ENCODE measurements around the gene SMPDL3B. TPM values are rescaled to one million over a fixed set of nuclear protein-coding genes. Genes with fewer than 3 reads are reported as not detected.

SMPDL3B gene
- total RNA-seq = 1 to 10 TPM in 1 of 6 experiments, under 1 TPM in 3, not detected in 2; 0.14 to 1.1 (median 0.49) TPM
- long read RNA-seq = 0 reads

DNA sequence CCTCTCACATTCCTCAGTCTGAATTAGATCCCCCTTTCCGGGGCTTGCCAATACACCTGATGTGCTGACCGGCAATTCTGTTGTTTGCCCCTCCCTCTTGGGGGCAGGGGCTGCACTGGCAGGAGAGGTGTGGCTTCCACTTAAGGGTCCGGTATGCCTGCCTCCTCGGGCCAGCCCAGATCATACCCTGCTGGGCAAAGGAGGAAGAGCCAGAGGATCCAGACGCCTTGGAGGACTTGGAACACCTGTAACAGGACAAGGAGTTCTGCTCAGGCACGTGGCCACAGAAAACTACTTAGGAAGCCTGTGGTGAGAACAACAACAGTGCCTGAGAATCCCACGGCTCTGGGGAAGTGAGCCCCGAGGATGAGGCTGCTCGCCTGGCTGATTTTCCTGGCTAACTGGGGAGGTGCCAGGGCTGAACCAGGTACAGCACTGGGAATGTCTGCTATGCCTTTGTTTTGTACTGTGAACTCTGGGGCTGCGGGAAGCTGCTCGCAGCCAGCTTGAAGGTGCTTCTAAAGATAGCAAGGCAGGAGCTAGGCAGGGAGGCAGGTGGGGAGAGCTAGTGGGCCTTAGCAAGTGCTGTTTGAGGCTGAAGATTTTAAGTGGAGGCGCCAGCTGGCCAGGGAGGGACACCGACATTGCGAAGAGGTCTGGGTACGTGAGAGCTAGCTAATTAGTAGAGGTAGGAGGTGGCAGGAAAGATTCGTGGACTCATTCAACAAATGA lies at the start of gene SMPDL3B:
Gene SMPDL3B (plus strand): TSS at position 183 of the 732 bp plus-strand sequence. CDS start 184 bp downstream, at position 367.
- H3K4me1 ChIP-seq = peaks cover 0 to 9% (median 0%) of the 10 kb centered on the region in 4 donors
- no peak within 1 kb of the TSS for H3K27ac ChIP-seq
- no peak for DNase-seq
- H3K9me3 ChIP-seq = no peaks in the 10 kb centered on the region
- no peaks in the 10 kb centered on the region for H3K27me3 ChIP-seq
- H3K4me3 ChIP-seq = peak within 1 kb of the TSS in 2 of 3 donors; percentile 9 to 16
- intact Hi-C loops (cut with DNase I) = no loop called here
- WGBS (ENCODE audit: insufficient coverage, low coverage, low lambda C conversion rate, missing lambda C conversion rate) = 8% methylated on average over 14 of the region's 16 CpGs
- no peak for TF ChIP-seq POLR2A (IDR thresholded peaks at IDR 0.05)
- TF ChIP-seq CTCF (IDR thresholded peaks at IDR 0.05) = no peak
- no peaks in the 10 kb centered on the region for H3K36me3 ChIP-seq
- ATAC-seq = peak; percentile 66 to 76 (median 69)

DNA sequence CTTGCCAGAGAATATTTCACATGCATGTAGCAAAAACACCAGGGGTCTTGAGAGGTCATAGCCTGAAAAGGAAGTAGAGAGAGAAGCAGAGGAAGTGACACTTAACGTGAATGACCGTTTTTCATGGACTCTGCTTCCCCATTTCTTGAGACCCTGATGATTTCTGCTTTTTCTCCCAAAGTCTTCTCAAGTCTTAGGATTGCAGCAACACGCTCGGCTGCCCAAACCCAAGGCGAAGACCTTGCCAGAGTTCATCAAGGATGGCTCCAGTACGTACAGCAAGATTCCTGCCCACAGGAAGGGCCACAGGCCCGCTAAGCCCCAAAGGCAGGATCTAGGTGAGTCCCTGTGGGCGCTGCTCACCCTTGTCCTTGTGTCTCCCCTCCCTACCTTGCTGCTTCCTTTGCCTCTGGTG lies 49.7 kb upstream of the SMPDL3B start:
- Histone ChIP-seq H3K27me3 (no peaks in the 10 kb centered on the region), H3K27ac (peak overlapping the region; percentile 50 to 78 (median 73)), H3K9me3 (no peaks in the 10 kb centered on the region), H3K36me3 (peaks cover 0 to 19% (median 3%) of the 10 kb centered on the region in 4 donors), H3K4me3 (no peak overlapping the region), H3K4me1 (no peaks in the 10 kb centered on the region)
- intact Hi-C loops (cut with DNase I) = no loop called here
- peak; percentile 26 to 39 (median 31) for ATAC-seq
- WGBS (ENCODE audit: insufficient coverage, low coverage, low lambda C conversion rate, missing lambda C conversion rate) = 76% methylated on average over 8 of the region's 8 CpGs
- TF ChIP-seq CTCF (IDR thresholded peaks at IDR 0.05) = no peak
- TF ChIP-seq POLR2A (IDR thresholded peaks at IDR 0.05) = no peak
- DNase-seq = peak in 1 of 3 donors; percentile 60

DNA sequence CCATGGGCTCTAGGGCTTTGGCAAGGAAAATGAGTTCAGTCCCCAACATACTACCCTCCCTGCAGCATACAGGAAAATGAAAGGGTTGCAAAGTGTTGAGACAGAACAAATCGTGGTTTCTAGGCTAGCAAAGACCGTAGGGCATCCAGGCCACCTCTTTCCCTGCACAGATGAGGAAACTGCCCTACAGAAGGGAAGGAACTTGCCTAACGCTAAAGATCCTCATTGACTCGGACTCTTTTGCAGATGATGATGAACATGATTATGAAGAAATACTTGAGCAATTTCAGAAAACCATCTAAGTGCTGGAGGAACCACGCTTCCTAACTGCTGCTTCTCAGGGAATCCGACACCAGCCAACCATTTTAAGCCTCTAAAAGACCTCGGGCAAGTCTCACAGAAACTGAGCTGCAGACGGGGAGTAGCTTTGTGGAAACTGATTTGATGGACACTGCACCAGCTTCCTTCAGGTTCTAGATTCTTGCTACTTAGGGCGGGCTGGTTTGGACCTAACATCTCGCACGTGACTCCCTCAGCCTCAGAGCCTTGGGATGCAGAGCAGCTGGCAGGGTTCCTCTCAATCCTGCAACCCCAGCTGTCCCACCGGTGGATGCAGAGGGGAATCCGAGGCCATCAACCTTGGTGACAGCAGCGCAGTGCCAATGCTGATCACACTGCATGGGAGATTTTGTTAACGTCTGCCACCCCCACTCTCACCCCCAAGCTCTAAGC lies 49.0 kb upstream of the SMPDL3B start:
- DNase-seq = no peak
- no peak for TF ChIP-seq CTCF (IDR thresholded peaks at IDR 0.05)
- TF ChIP-seq POLR2A (IDR thresholded peaks at IDR 0.05) = peak; percentile 36
- no peaks in the 10 kb centered on the region for H3K4me1 ChIP-seq
- peak; percentile 41 to 51 (median 43) for ATAC-seq
- no peaks in the 10 kb centered on the region for H3K27me3 ChIP-seq
- H3K27ac ChIP-seq = peak overlapping the region; percentile 50 to 78 (median 73)
- intact Hi-C loops (cut with DNase I) = no loop called here
- H3K9me3 ChIP-seq = no peaks in the 10 kb centered on the region
- 76% methylated on average over 8 of the region's 15 CpGs for WGBS (ENCODE audit: insufficient coverage, low coverage, low lambda C conversion rate, missing lambda C conversion rate)
- H3K4me3 ChIP-seq = no peak overlapping the region
- H3K36me3 ChIP-seq = peaks cover 0 to 19% (median 3%) of the 10 kb centered on the region in 4 donors

DNA sequence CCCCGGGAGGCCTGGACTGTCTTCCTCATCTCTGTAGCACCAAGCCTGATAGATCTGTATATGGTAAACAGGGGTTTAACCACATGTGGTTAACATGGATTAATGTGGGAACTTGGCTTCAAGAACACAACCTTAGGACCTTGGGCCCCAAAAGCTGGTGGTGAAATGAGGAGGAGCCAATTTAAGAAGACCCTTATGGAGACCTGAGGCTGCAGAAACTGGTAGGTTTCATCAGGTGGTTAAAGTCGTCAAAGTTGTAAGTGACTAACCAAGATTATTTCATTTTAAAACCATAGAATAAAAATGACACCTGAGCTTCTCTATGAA lies 48.5 kb upstream of the SMPDL3B start:
- TF ChIP-seq POLR2A (IDR thresholded peaks at IDR 0.05) (no peak), CTCF (IDR thresholded peaks at IDR 0.05) (no peak)
- Histone ChIP-seq H3K9me3 (no peaks in the 10 kb centered on the region), H3K4me1 (no peaks in the 10 kb centered on the region), H3K4me3 (no peak overlapping the region), H3K36me3 (peaks cover 0 to 19% (median 3%) of the 10 kb centered on the region in 4 donors), H3K27ac (peak overlapping the region; percentile 1 to 73 (median 50)), H3K27me3 (no peaks in the 10 kb centered on the region)
- DNase-seq (no peak), ATAC-seq (no peak)
- 54% methylated on average over 2 of the region's 2 CpGs for whole genome bisulfite sequencing (ENCODE audit: insufficient coverage, low coverage, low lambda C conversion rate, missing lambda C conversion rate)
- intact Hi-C loops (cut with DNase I) = no loop called here

Data from right lobe of liver (tissue), 6 donors.